Heart left ventricle (tissue), 13 donors: Measurements from ENCODE around the gene SH3BGRL3.

Experiments used
- CTCF ChIP-seq, 12 donors: fragments of 200-600 bp; sonication (generic) in 4 of 12; IDR thresholded peaks; one replicate each; pipeline versions ENCODE4 v1.5.0 to v1.8.0; 2018 to 2022; ENCODE audit warnings: antibody characterized with exemption in 12 of 12, mild to moderate bottlenecking in 5 of 12
- POLR2A ChIP-seq, 2 donors: fragments of 450-650 bp; IDR thresholded peaks; one replicate each; pipeline ENCODE4 v1.6.1; 2017; ENCODE audit warnings: antibody characterized with exemption in 2 of 2, mild to moderate bottlenecking in 2 of 2, moderate library complexity in 2 of 2
- donor health status: ischemic (EF 13 %, LVEDD 7.1; RV severe dilation, severe dysfunction).
- donor health status: DM: no; HTN: yes; CAD: no.
- donor health status: DM: no; HTN: no; CAD: no.
- donor health status: ischemic (EF 25% LVEDD 6.9; RV normal size, moderate dysfunction).
- donor health status: ischemic (EF 25% LVEDD 5.7; RV mildly dilated, moderate dysfunction).
- donor health status: ischemic (EF 35%, LVEDD 5.7; RV mildly dilated, moderate dysfunction).
- donor health status: nonischemic (EF 11% LVEDD 7.7; RV severe dilation, severe dysfunction).
- donor health status: DM: yes; HTN: yes; CAD: no.
- donor health status: PGD.
- donor health status: ischemic (EF 29% LVEDD 5.4; RV normal size, mild dysfunction).
- donor health status: nonischemic (EF 23%, LVEDD 6.1; RV moderate dilation, normal function).

GRCh38 chr1:26300578-26301275 is 20.8 kb downstream of the SH3BGRL3 start:
- no peak for TF ChIP-seq CTCF (IDR thresholded peaks at IDR 0.05)
- TF ChIP-seq POLR2A (IDR thresholded peaks at IDR 0.05), result no peak
